ENCODE data around the gene PYGM. TPM values are rescaled to one million over a fixed set of nuclear protein-coding genes. Genes with fewer than 3 reads are reported as not detected.

The PYGM gene
- total RNA-seq, 6 experiments from 2014 or later, result 0.11 to 0.21 (median 0.13) TPM; not detected in 2

GRCh38 chr11:64742889-64743590 lies 16.7 kb downstream of the PYGM start:
- peak; percentile 94 for TF ChIP-seq CTCF (IDR thresholded peaks at IDR 0.05)
- DNase-seq, result no peak
- Mint-ChIP-seq H3K27me3 (ENCODE audit: insufficient read depth) (peaks cover 39% of the 10 kb centered on the region), H3K27ac (no peak overlapping the region), H3K4me3 (no peak overlapping the region), H3K4me1 (ENCODE audit: low read depth) (peaks cover 12% of the 10 kb centered on the region), H3K9me3 (no peaks in the 10 kb centered on the region), H3K36me3 (ENCODE audit: low read depth) (no peaks in the 10 kb centered on the region)

GRCh38 chr11:64742087-64742888 lies 17.5 kb downstream of the PYGM start:
- Mint-ChIP-seq H3K27me3 (ENCODE audit: insufficient read depth) (peaks cover 43% of the 10 kb centered on the region), H3K36me3 (ENCODE audit: low read depth) (no peaks in the 10 kb centered on the region)
- DNase-seq, result no peak

GRCh38 chr11:64741375-64742086 lies 18.2 kb downstream of the PYGM start:
- H3K4me3 Mint-ChIP-seq, result no peak overlapping the region
- H3K27ac Mint-ChIP-seq, result no peak overlapping the region
- H3K4me1 Mint-ChIP-seq (ENCODE audit: low read depth), result peaks cover 7% of the 10 kb centered on the region
- no peaks in the 10 kb centered on the region for H3K9me3 Mint-ChIP-seq
- H3K36me3 Mint-ChIP-seq (ENCODE audit: low read depth), result no peaks in the 10 kb centered on the region
- no peak for DNase-seq
- H3K27me3 Mint-ChIP-seq (ENCODE audit: insufficient read depth), result peaks cover 46% of the 10 kb centered on the region
- TF ChIP-seq CTCF (IDR thresholded peaks at IDR 0.05), result no peak

More at GRCh38 chr11:64742087-64742888, 17.5 kb downstream of the PYGM start:
- Mint-ChIP-seq H3K4me3 (no peak overlapping the region), H3K4me1 (ENCODE audit: low read depth) (peaks cover 7% of the 10 kb centered on the region), H3K27ac (no peak overlapping the region), H3K9me3 (no peaks in the 10 kb centered on the region)
- no peak for TF ChIP-seq CTCF (IDR thresholded peaks at IDR 0.05)

- H3K27me3 Mint-ChIP-seq (ENCODE audit: insufficient read depth), result peaks cover 50% of the 10 kb centered on the region
Measured at GRCh38 chr11:64739871-64740270, 19.9 kb downstream of the PYGM start.

More at GRCh38 chr11:64739871-64740270, 19.9 kb downstream of the PYGM start:
- Mint-ChIP-seq H3K36me3 (ENCODE audit: low read depth) (no peaks in the 10 kb centered on the region), H3K4me3 (no peak overlapping the region), H3K4me1 (ENCODE audit: low read depth) (peaks cover 7% of the 10 kb centered on the region), H3K9me3 (no peaks in the 10 kb centered on the region), H3K27ac (no peak overlapping the region)
- no peak for DNase-seq
- no peak for TF ChIP-seq CTCF (IDR thresholded peaks at IDR 0.05)

All from HFFc6 (cell line).